ENCODE measurements around the gene PARD3B. TPM values are rescaled to one million over a fixed set of nuclear protein-coding genes. Genes with fewer than 3 reads are reported as not detected.

PARD3B gene
- total and polyA plus RNA-seq, 2 of the 13 experiments (the other 11 are each of a cell fraction or from before 2014, with no cell fraction given) = 0.71 to 2.3 TPM

GRCh38 chr2:205087862-205088261 lies 542.6 kb downstream of the PARD3B start (continued):
- TF ChIP-seq, protein P1, sequence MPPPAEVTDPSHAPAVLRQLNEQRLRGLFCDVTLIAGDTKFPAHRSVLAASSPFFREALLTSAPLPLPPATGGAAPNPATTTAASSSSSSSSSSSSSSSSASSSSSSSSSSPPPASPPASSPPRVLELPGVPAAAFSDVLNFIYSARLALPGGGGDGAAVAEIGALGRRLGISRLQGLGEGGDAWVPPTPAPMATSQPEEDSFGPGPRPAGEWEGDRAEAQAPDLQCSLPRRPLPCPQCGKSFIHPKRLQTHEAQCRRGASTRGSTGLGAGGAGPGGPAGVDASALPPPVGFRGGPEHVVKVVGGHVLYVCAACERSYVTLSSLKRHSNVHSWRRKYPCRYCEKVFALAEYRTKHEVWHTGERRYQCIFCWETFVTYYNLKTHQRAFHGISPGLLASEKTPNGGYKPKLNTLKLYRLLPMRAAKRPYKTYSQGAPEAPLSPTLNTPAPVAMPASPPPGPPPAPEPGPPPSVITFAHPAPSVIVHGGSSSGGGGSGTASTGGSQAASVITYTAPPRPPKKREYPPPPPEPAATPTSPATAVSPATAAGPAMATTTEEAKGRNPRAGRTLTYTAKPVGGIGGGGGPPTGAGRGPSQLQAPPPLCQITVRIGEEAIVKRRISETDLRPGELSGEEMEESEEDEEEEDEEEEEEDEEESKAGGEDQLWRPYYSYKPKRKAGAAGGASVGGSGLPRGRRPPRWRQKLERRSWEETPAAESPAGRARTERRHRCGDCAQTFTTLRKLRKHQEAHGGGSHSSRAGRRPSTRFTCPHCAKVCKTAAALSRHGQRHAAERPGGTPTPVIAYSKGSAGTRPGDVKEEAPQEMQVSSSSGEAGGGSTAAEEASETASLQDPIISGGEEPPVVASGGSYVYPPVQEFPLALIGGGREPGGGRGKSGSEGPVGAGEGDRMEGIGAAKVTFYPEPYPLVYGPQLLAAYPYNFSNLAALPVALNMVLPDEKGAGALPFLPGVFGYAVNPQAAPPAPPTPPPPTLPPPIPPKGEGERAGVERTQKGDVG (CRISPR knock-in tag; IDR thresholded peaks at IDR 0.05; ENCODE audit: borderline replicate concordance) = no peak

DNA sequence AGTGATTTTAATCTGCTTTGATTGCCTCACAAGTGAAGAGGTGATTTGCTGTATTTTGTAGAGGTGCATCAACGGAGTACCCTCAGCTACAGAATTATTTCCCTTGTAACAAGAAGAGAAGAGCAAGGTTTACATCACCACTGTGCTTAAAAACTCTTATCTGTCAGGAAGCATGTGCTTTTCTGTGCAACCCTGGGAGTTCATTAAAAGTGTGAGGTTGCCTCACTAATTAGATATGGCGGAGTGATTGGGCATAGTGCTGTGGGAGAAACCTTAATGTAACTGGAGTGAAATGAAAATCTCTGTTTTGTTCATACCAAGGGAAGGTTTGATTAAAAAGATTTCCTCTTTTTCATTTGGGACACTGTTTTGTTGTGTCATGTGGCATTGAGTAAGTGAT lies 544.7 kb downstream of the PARD3B start:
- Histone ChIP-seq H3K36me3 (replicated peaks in 1 of 2; ENCODE audit: control insufficient read depth in 1 of 2, insufficient read depth in 2 of 2, low read length in 2 of 2) (no peaks in the 10 kb centered on the region), H3K4me2 (ENCODE audit: low read depth, low read length) (no peak overlapping the region), H3K4me1 (ENCODE audit: insufficient read depth, low read length) (no peaks in the 10 kb centered on the region), H3K9me3 (ENCODE audit: low read length) (no peaks in the 10 kb centered on the region), H4K20me1 (ENCODE audit: insufficient read depth, low read length) (no peaks in the 10 kb centered on the region), H3K4me3 (replicated peaks in 1 of 3; ENCODE audit: insufficient read depth in 1 of 3, low read depth in 2 of 3, low read length in 3 of 3) (no peak overlapping the region), H3K79me2 (ENCODE audit: insufficient read depth, low read length) (no peaks in the 10 kb centered on the region), H3K9ac (ENCODE audit: insufficient read depth, low read depth, low read length) (no peak overlapping the region), H2AFZ (ENCODE audit: low read length) (no peak overlapping the region), H3K27ac (ENCODE audit: extremely low read length, insufficient read depth, low read length) (no peak overlapping the region), H3K27me3 (ENCODE audit: control insufficient read depth in 1 of 2, insufficient read depth in 2 of 2, low read length in 2 of 2) (no peaks in the 10 kb centered on the region)
- ChIA-PET CTCF (ENCODE audit: low intra/inter-chr PET ratio, low total read pairs) (no interaction called here), POLR2A (no interaction called here)
- ATAC-seq (no peak), FAIRE-seq (no peak), DNase-seq (ENCODE audit: low spot score) (no peak)
- in situ Hi-C loops (cut with HindIII; ENCODE audit: extremely low pct_ligation_motif_present, low pct_unique_long_range_greater_than_20kb) = no loop called here
- intact Hi-C loops (cut with micrococcal nuclease; ENCODE audit: unreplicated experiment) = no loop called here
- WGBS (ENCODE audit: low lambda C conversion rate) = 40% methylated on average over 2 of the region's 2 CpGs
- no TSS peak for BruUV-seq (replicated peaks)
- no peak for TF ChIP-seq ZNF746 (CRISPR knock-in tag; IDR thresholded peaks at IDR 0.05)
- TF ChIP-seq, protein P2, sequence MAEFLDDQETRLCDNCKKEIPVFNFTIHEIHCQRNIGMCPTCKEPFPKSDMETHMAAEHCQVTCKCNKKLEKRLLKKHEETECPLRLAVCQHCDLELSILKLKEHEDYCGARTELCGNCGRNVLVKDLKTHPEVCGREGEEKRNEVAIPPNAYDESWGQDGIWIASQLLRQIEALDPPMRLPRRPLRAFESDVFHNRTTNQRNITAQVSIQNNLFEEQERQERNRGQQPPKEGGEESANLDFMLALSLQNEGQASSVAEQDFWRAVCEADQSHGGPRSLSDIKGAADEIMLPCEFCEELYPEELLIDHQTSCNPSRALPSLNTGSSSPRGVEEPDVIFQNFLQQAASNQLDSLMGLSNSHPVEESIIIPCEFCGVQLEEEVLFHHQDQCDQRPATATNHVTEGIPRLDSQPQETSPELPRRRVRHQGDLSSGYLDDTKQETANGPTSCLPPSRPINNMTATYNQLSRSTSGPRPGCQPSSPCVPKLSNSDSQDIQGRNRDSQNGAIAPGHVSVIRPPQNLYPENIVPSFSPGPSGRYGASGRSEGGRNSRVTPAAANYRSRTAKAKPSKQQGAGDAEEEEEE (CRISPR knock-in tag; IDR thresholded peaks at IDR 0.05; ENCODE audit: borderline replicate concordance) = no peak
- TF ChIP-seq, protein P3, sequence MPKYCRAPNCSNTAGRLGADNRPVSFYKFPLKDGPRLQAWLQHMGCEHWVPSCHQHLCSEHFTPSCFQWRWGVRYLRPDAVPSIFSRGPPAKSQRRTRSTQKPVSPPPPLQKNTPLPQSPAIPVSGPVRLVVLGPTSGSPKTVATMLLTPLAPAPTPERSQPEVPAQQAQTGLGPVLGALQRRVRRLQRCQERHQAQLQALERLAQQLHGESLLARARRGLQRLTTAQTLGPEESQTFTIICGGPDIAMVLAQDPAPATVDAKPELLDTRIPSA (CRISPR knock-in tag; IDR thresholded peaks at IDR 0.05; ENCODE audit: borderline replicate concordance) = no peak
- no peak for TF ChIP-seq ZNF629 (CRISPR knock-in tag; conservative IDR thresholded peaks at IDR 0.05)
- TF ChIP-seq HIVEP1 (CRISPR knock-in tag; IDR thresholded peaks at IDR 0.05) = no peak
- TF ChIP-seq ZMYM2 (CRISPR knock-in tag; IDR thresholded peaks at IDR 0.05) = no peak
- TF ChIP-seq CCAR2 (optimal IDR thresholded peaks at IDR 0.05; ENCODE audit: low read depth, low read length) = no peak
- TF ChIP-seq, protein P4, sequence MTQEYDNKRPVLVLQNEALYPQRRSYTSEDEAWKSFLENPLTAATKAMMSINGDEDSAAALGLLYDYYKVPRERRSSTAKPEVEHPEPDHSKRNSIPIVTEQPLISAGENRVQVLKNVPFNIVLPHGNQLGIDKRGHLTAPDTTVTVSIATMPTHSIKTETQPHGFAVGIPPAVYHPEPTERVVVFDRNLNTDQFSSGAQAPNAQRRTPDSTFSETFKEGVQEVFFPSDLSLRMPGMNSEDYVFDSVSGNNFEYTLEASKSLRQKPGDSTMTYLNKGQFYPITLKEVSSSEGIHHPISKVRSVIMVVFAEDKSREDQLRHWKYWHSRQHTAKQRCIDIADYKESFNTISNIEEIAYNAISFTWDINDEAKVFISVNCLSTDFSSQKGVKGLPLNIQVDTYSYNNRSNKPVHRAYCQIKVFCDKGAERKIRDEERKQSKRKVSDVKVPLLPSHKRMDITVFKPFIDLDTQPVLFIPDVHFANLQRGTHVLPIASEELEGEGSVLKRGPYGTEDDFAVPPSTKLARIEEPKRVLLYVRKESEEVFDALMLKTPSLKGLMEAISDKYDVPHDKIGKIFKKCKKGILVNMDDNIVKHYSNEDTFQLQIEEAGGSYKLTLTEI (CRISPR knock-in tag; conservative IDR thresholded peaks at IDR 0.05) = no peak
- no peak for TF ChIP-seq ZNF687 (CRISPR knock-in tag; IDR thresholded peaks at IDR 0.05)
- no peak for TF ChIP-seq JUND (CRISPR knock-in tag; IDR thresholded peaks at IDR 0.05)

Measured in HepG2 (cell line).